ENCODE results near the gene SMU1.

Gene SMU1

GRCh38 chr9:32992595-32993238 lies 83.8 kb downstream of the SMU1 start:
- Histone ChIP-seq H3K4me3 (no peak overlapping the region), H3K27ac (no peak overlapping the region)
- no peak for DNase-seq (ENCODE audit: low spot score)
- no peak for TF ChIP-seq CTCF (IDR thresholded peaks at IDR 0.05)

- no peak overlapping the region for H3K27ac ChIP-seq
- no peak for DNase-seq (ENCODE audit: low spot score)
- TF ChIP-seq CTCF (IDR thresholded peaks at IDR 0.05), result no peak
- H3K4me3 ChIP-seq, result no peak overlapping the region
Observed at GRCh38 chr9:32991897-32992594, 84.4 kb downstream of the SMU1 start.

Data from coronary artery (tissue), 2 donors.